ENCODE data around the gene AMH. TPM values are rescaled to one million over a fixed set of nuclear protein-coding genes. Genes with fewer than 3 reads are reported as not detected.

AMH gene
- total and polyA plus RNA-seq, 2 of the 4 experiments (the other 2 are of a cell fraction), result 0.86 TPM; not detected in 1

- Histone ChIP-seq H2AK5ac (ENCODE audit: low read depth, low read length) (no peak overlapping the region), H3K9me3 (ENCODE audit: control insufficient read depth, insufficient read depth, low read length) (no peaks in the 10 kb centered on the region), H3K27ac (ENCODE audit: insufficient read depth, low read length) (no peak overlapping the region), H3K9me1 (ENCODE audit: insufficient read depth, low read length) (no peaks in the 10 kb centered on the region), H3K14ac (replicated peaks; ENCODE audit: low read depth, low read length) (no peak overlapping the region), H3K9ac (ENCODE audit: low read depth, low read length) (no peak overlapping the region), H4K20me1 (ENCODE audit: insufficient read depth, low read length) (peaks cover 2% of the 10 kb centered on the region; the same call in 1 of the 2 replicates), H2BK20ac (ENCODE audit: low read depth, low read length) (no peak overlapping the region), H2BK15ac (ENCODE audit: low read depth, low read length) (no peak overlapping the region), H3K4ac (ENCODE audit: low read depth, low read length) (no peak overlapping the region), H3K56ac (ENCODE audit: extremely low read depth, insufficient read depth, low read length) (no peak overlapping the region), H3K4me2 (ENCODE audit: low read depth, low read length) (no peak overlapping the region), H3K79me1 (ENCODE audit: low read depth in 1 of 2, low read length in 2 of 2) (no peaks in the 10 kb centered on the region), H3K23ac (ENCODE audit: low read depth, low read length) (no peak overlapping the region), H4K5ac (ENCODE audit: low read depth, low read length) (no peak overlapping the region), H3K4me3 (ENCODE audit: insufficient read depth, low read depth, low read length) (no peak overlapping the region), H2BK120ac (ENCODE audit: low read depth, low read length) (no peak overlapping the region), H3K36me3 (ENCODE audit: control insufficient read depth, insufficient read depth, low read length) (no peaks in the 10 kb centered on the region), H3K4me1 (ENCODE audit: control insufficient read depth, insufficient read depth, low read length) (peaks cover 1% of the 10 kb centered on the region), H4K91ac (ENCODE audit: insufficient read depth, low read depth, low read length) (no peak overlapping the region), H3K18ac (ENCODE audit: low read depth, low read length) (no peak overlapping the region), H4K8ac (ENCODE audit: low read depth in 2 of 2, low read length in 2 of 2) (no peak overlapping the region), H3K27me3 (ENCODE audit: control insufficient read depth, insufficient read depth, low read length) (peaks cover 22% of the 10 kb centered on the region), H2BK5ac (ENCODE audit: low read depth, low read length, poor library complexity, severe bottlenecking) (no peak overlapping the region), H2AFZ (replicated peaks; ENCODE audit: low read length, poor library complexity) (no peak overlapping the region), H2AK9ac (replicated peaks; ENCODE audit: low read depth, low read length, poor library complexity) (no peak overlapping the region)
- dilution Hi-C loops (cut with HindIII; ENCODE audit: low sequenced_read_pairs, unreplicated experiment) (no loop called here), intact Hi-C loops (cut with micrococcal nuclease) (no loop called here), in situ Hi-C loops (cut with MboI; ENCODE audit: low sequenced_read_pairs) (no loop called here)
- TF ChIP-seq SMC3 (IDR thresholded peaks at IDR 0.05; ENCODE audit: low read depth, low read length) (no peak), RAD21 (IDR thresholded peaks at IDR 0.05; ENCODE audit: low read length) (no peak), RFX5 (IDR thresholded peaks at IDR 0.05; ENCODE audit: low read depth, low read length) (no peak), MAFK (IDR thresholded peaks at IDR 0.05; ENCODE audit: low read depth, low read length) (no peak), RCOR1 (IDR thresholded peaks at IDR 0.05; ENCODE audit: insufficient replicate concordance, low read length) (no peak), POLR2A (IDR thresholded peaks at IDR 0.05; ENCODE audit: low read depth, low read length) (no peak), FOS (IDR thresholded peaks at IDR 0.05; ENCODE audit: low read depth, low read length) (no peak), MXI1 (IDR thresholded peaks at IDR 0.05; ENCODE audit: borderline replicate concordance, low read depth, low read length) (no peak), CEBPB (IDR thresholded peaks at IDR 0.05; ENCODE audit: low read depth, low read length) (no peak), CTCF (conservative IDR thresholded peaks at IDR 0.05; ENCODE audit: low read depth, low read length) (no peak), CHD1 (IDR thresholded peaks at IDR 0.05; ENCODE audit: low read depth, low read length) (no peak), MAZ (IDR thresholded peaks at IDR 0.05; ENCODE audit: borderline replicate concordance, low read depth, low read length) (no peak)
- TF ChIP-seq, protein P1, sequence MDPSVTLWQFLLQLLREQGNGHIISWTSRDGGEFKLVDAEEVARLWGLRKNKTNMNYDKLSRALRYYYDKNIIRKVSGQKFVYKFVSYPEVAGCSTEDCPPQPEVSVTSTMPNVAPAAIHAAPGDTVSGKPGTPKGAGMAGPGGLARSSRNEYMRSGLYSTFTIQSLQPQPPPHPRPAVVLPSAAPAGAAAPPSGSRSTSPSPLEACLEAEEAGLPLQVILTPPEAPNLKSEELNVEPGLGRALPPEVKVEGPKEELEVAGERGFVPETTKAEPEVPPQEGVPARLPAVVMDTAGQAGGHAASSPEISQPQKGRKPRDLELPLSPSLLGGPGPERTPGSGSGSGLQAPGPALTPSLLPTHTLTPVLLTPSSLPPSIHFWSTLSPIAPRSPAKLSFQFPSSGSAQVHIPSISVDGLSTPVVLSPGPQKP (IDR thresholded peaks at IDR 0.05; ENCODE audit: borderline replicate concordance, low read depth, low read length), result no peak
- ATAC-seq (ENCODE audit: low read depth), result no peak
- WGBS, 2 experiments (ENCODE audit: extremely low coverage in 2 of 2, insufficient read length in 1 of 2), result 85% methylated on average over 5 of the region's 16 CpGs; no CpG with 5 or more reads in 1 of the 2 experiments
- CTCF ChIA-PET, result interaction anchor here (0.9 to 1.2 kb wide), 2 partner anchors 19 to 96 kb away, joined by 3 to 5 read pairs; no protein-coding TSS in a partner anchor
- BruUV-seq (replicated peaks), result no TSS peak
- DNase-seq, result no peak
- POLR2A ChIA-PET (ENCODE audit: unreplicated experiment), result no interaction called here
These were observed 47.0 kb downstream of the AMH start for GRCh38 chr19:2296141-2296540.

All from IMR-90 (cell line).